NCI-H2081 (cell line): Measurements from ENCODE around the gene INPP5J.
"Not testable (repeated sequence)": the region's sequence is repeated elsewhere in the genome, so short reads cannot be mapped to it uniquely, and the experiment has no call there.

Experiments used
- DNase-seq, 2 experiments: peaks; one replicate each; lab custom pipeline; 2025; lab: John Stamatoyannopoulos, UW

Gene INPP5J, protein sequence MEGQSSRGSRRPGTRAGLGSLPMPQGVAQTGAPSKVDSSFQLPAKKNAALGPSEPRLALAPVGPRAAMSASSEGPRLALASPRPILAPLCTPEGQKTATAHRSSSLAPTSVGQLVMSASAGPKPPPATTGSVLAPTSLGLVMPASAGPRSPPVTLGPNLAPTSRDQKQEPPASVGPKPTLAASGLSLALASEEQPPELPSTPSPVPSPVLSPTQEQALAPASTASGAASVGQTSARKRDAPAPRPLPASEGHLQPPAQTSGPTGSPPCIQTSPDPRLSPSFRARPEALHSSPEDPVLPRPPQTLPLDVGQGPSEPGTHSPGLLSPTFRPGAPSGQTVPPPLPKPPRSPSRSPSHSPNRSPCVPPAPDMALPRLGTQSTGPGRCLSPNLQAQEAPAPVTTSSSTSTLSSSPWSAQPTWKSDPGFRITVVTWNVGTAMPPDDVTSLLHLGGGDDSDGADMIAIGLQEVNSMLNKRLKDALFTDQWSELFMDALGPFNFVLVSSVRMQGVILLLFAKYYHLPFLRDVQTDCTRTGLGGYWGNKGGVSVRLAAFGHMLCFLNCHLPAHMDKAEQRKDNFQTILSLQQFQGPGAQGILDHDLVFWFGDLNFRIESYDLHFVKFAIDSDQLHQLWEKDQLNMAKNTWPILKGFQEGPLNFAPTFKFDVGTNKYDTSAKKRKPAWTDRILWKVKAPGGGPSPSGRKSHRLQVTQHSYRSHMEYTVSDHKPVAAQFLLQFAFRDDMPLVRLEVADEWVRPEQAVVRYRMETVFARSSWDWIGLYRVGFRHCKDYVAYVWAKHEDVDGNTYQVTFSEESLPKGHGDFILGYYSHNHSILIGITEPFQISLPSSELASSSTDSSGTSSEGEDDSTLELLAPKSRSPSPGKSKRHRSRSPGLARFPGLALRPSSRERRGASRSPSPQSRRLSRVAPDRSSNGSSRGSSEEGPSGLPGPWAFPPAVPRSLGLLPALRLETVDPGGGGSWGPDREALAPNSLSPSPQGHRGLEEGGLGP

DNA sequence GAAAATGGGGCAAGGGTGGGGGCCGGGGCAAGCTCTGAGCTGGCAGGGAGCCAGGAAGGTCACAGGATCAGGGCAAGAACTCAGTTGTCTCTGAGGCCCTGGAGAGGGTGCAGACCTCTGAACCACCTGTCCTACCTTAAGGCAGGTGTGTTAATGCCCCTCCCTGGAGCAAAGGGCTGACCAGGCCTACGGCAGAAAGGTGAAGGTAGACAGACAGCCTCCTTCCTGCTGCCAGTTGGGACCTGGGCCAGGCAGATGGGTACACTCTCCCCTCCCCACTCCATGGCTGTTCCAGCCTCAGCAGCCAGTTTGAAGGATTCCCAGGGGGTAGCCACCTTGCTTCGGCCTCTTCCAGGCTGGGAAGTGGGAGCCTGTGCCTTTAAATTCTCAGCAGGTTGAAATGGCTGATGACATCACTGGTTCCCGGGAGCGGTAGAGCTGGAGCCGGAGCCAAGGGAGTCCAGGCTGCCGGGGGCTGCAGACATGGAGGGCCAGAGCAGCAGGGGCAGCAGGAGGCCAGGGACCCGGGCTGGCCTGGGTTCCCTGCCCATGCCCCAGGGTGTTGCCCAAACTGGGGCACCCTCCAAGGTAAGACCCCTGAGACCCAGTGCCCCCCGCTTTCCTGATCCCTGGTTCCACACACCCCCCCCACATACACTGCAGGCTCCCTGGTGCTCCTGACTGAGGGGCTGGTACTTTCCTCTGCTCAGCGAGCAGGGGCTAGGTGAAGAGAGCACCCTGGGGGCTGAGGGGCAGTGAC is at the start of gene INPP5J:
Gene INPP5J (plus strand): TSS at position 435 of the 760 bp plus-strand sequence. CDS start 49 bp downstream, at position 484.
- peak; percentile 28 to 57 for DNase-seq

DNA sequence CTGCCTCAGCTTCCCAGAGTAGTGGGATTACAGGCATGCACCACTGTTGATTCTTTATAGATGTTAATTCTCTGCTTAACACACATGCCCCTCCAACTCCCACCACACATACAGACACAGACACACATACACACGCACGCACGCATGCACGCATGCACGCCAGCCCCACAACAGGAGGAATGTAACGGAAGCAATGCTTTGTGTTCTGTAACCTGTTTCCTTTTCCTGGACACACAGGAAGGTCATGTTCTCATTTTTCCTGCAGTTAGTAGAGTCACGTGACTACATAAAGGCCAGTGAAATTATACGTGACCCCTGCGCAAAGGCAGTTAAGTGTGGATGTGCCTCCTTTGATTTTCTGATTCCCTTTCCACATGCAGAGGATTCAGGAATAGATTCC is 49.6 kb upstream of the INPP5J start:
- DNase-seq, result not testable (repeated sequence)

DNA sequence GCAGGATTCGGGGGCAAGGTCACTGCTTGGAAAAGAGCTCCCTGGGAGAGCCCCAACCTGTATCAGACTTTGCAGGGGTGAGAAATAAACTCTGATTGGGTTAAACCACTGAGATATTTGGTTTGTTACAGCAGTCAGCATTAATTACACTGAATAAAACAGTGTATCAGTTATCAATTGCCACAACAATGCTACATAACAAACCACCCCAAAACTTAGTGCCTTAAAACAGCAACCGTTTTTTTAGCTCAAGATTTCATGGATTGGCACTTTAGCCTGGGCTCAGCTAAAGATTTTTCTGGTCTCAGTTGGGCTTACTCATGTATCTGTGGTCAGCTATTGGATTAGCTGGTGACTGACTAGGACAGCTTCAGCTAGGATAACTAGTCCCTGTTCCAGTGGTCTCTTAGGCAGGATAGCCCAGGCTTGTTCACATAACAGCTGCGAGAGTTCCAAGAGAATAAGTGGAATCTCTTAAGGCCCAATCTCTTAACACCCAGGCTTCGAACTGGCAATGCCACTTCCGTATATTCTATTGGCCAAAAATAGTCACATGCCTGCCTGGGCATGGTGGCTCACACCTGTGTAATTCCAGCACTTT is 49.1 kb upstream of the INPP5J start:
- DNase-seq, result not testable (repeated sequence)

DNA sequence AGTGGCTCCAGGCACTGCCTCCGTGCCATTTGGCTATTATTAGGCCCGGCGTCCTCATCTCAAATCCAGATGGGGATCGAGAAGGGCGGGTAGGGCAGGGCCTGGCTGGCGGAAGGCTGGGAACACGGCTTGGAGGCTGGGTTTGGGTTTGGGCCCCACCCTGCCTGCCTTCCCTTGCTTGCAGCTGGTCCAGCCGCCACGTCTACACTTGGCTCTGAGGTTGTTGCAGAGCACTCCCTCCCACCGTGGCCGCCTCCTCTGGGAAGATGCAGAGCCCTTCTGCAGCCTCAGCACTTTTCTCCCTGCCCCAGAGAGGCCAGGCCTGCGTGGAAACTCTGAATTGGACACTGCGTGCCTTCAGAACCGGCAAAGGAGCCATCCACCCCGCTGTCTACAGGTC is 46.8 kb upstream of the INPP5J start:
- DNase-seq, result no peak

DNA sequence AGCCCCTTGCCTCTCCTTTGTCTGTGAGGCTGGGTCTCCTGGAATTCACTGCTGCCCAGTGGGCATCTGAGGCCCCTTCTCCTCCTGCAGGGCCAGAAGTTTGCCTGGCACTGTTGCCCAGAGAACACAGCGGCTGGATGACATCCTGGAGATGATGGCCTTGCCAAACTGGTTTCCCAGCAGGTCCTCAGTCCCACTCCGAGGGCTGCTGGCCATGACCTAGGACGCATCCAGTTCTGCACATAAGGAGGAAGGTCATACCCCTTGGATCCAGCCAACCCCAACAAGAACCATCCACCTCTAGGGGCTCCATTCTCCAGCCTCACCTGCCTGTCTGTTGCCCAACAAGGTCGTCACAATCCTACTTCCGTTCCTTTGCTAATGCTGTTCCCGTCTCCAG is 45.1 kb upstream of the INPP5J start:
- DNase-seq, result no peak

DNA sequence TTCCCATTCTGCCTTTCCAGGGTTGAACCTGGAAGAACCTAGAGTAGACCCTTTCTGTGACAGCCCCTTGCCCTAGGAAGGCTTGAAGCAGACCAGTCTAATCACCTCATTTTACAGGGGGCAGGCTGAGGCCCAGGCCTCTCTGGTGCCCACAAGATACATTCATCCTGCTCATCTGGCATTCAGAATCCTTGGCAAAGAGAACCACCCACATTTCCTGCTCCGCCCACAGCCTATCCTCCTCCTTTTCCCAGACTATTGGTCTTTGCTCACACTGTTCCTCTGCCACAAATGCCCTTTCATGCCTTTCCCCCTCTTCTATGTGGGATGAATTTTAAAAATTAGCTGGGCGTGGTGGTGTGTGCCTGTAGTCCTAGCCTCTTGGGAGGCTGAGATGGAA is 44.4 kb upstream of the INPP5J start:
- DNase-seq, result not testable (repeated sequence)

DNA sequence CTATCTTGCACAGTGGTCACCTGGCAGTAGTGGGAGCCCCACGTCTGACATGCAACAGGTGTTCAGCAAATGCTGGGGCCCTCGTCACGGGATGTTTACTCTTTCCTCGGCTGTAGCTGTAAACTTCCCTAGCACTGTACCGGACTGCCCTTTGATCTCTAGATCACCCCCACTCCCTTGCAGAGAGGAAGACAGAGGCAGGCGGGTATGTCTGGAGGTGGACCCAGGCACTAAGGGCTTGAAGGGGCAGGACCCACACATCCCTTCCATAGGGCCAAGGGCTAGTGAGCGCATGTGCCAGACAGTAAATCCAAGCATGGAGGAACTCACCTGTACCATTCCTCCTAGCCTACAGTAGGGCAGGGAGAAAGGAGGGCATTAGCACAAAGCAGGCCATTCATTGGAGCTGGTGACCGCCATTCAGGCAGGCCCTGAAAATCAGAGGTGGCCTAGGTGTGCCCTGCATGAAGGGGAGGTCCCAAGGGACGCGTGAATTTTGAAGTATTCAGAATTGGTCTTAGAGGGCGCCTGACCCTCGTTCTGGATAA is 43.6 kb upstream of the INPP5J start:
- no peak for DNase-seq

DNA sequence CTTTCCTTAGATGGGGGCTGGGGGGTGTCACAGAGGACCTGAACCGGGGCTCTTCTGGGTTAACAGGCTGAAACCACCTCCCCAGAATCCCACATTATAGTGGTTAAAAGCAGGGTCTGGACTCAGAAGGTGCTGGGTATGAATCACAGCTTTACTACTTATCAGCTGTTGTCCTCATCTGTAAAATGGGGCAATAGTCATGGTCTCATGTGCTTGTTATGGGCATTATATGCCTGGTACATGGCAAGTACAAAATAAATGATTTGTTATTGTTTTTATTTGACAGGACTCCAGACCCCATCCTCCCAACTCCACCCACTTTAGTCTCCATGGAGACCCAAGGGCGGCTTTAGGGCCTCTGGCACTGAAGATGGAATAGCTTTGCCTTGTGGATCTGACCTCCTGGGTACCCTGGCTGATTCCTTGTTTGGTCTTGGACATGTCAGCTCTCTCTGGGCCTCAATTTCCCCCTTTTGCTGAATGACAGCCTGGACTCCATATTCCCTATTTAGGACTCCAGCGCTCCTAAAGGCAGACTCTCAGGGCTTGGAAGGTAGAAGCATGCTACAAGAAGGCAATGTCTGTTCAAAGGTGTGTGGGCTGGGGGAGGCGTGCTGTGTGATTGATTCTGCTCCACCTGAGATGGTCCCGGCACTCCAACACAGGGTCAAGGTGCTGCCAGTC is 42.5 kb upstream of the INPP5J start:
- DNase-seq, result no peak

DNA sequence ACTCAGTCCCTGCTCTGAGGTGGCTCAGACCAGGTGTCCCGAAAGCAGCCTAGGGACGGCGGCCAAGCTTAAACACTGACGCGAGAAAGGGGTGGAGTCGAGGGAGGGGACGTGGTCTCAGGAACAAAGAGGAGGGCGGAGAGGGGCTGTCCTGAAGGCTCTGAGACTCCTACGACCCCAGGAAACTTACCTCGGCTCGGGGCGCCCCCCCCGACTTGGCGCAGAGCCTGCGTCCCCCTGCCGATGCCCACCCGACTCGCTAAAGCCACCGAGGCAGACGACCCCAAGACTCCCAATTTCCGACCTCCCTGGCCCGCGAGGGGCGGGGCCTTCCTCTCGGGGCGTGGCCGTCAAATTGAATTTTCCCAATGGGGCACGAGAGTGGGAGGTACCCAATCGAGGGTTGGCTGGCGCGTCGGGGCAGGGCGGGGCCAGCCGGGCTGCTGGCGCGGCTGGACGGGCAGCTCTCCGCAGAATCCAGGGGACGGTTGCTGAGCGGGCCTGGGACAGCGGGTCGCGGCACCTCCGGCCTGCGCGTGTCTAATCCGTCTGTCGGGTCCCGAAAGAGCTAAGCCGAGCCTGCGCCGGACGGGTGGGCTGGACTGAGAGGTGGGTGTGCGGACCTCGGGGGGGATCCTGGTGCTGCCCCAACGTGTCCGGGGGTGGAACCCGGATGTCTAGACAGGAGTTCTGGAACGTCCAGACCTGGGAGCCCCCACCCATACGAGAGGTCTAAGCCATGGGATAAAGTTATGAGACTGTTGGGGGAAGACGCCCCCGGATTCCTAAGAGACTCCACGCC is 41.7 kb upstream of the INPP5J start, which contains the start of gene SMTN:
Gene SMTN (plus strand): TSS at position 471 of the 802 bp plus-strand sequence. CDS start 1,941 bp downstream, outside the sequence.
- DNase-seq, result peak; percentile 73

DNA sequence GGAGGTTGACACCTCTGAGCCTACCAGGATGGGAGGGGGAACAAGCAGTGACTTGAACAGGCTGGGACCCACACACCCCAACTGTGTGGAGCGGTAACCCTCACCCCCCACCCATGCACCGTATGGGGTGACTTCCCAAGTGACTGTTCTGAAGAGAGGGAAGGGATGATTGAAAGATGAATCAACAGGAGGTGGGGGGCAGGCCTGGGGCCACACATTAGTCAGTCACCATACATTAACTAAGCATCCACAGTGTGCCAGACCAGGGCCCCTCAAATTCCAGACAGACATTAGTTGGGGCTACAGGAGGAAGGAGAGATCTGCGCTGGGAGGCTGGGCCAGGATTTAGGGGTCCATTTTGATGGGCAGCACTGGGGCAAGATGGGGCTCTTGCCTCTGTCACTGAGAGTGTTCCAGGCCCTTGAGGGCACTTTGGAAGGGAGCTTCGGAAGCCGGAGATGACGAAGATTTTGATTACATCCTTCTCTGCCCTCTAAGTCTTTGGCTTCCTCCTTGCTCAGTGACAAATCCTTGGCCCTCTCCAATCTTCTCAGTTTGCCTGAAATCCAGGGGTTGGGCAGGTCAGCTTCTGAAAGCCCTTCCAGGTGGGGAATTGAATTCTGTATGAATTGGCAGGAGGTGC is 40.7 kb upstream of the INPP5J start:
- no peak for DNase-seq

DNA sequence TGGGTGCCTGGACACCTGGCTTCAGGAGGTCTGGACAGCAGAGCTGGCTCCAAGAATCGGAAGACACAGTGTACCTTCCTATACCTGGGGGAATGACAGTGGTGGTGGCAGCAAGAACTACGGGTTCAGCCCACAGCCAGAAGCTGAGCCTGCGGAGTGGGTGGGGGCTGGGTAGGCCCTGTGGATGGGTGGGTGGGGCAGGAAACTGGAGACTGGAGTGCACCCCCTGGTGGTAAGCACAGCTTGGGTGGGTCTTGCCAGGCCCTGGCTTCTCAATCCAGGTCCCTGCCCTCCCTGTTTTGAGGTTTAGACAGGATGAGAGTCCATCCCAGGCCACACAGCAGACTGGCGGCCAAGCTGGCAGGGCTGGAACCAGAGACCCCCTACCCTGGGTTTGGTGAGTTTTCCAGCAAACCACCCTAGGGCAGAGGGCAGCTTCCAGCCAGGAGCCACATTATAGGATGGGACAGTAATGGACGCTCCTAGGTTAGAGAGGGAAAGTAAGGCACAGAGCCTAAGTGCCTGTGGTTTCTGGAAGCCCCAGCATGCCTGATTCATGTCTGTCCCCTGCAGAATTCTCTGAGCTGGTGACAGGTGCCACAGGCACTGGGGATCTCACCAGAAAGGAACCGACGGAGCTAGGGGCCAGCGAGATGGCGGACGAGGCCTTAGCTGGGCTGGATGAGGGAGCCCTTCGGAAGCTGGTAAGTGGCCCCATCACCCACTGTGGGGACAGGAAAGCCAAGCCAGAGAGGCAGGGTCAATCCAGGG is 40.0 kb upstream of the INPP5J start:
- DNase-seq, result peak; percentile 7 to 10

DNA sequence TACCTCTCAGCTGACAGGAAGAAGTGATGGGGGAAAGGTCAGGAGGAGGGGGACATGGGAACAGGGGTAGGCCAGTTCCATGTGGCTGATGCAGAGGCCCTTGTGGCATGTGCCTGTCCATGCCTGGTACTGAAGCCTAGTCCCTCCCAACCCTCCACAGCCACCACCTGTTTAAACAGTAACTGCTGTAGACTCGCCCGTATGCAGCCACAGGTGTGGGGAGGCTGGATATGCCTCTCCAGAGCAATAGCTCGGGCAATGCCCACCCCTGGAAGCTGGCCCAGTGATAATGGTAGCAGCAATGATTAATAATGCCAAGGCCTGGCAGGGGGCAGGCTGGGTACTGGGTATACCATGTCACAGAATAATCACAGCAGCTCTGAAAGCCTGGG is 39.4 kb upstream of the INPP5J start:
- DNase-seq, result peak; percentile 81 to 94

DNA sequence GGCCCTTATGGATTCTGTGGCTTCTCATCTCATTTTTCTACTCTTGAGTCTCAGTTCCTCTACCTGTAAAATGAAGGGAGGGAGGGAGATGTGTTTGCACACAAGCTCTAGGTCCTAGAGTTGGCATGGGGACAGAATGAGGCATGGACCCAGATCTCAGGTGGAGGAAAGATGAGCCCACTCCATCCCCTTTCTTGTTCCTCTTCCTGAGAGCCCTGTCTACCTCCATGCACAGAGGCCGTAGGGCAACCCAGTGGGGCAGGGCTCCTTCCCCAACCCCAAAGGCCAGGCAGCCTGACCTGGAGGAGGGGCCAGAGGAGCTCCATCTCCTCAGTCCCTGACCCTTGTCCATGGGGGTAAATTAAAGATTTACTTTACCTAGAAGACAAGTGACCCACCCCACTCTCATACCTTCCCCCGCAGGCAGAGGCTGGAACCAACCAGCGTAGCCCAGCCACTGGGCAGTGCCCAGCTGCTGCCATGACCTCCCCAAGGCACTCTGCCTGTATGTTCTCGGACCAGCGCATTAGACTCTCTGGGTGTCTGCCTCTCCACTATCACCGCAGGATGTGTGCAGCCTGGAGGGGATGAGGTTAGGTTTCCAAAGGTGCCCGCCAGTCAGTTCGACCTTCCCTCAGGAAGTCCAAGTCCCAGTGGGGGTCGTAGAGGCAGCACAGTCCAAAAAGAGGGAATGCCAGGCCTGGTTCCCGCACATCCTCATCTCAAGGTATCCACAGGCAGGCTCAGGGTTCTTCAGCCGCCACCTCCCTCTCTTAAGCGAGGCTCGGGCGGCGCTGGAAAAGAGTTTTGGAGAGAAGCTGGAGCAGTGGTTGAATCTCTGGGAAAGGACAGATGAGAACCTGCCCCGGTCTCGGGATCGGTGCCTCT is 38.6 kb upstream of the INPP5J start:
- no peak for DNase-seq

DNA sequence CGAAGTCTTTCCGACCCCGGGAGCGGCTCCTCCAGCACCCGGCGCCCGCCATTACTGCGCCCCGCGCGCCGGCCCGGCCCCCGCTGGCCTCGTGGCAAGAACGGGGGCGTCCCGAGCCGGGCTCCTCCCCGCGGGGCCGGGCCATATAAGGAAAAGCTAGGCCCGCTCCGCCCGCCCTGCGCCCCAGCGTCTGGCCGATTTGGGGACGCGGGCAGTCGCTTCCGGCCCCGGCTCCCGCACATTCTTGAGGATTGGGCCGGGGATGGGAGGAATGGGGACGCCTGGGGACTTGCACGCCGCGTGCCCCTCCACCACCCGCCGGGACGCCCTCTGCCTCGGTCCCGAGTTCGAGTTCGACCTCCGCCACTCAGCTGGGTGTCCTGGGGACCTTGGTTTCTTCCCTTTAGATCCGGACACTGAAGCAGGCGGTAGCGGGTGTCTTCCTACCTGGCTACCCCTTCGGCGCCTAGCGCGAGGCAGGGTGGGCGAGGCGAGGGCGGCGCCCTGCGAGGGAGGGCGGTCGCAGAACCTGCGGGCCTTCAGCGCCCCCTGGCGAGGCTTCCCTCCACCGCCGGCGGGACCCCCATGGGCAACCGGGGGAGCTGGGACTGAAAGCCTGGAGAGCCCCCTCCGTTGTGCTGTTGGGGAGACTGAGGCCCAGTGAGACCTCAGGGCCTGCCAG is 37.8 kb upstream of the INPP5J start:
- DNase-seq, result no peak

DNA sequence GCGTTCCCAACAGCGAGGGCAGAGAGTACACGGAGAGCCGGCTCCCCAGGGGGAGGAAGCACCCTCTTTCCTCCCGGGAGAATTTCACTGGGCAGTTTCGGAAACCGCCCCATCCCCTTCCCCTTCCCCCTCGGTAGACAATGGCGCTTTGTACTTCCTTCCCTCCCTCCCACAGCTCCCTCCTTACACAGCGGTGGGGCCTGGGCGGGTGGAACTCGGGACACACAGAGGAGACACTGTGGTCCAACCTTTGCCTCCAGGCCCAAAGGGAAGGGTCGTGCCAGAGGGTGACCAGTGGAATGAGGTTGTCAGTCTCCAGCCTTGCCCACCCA is 37.3 kb upstream of the INPP5J start:
- DNase-seq, result no peak

DNA sequence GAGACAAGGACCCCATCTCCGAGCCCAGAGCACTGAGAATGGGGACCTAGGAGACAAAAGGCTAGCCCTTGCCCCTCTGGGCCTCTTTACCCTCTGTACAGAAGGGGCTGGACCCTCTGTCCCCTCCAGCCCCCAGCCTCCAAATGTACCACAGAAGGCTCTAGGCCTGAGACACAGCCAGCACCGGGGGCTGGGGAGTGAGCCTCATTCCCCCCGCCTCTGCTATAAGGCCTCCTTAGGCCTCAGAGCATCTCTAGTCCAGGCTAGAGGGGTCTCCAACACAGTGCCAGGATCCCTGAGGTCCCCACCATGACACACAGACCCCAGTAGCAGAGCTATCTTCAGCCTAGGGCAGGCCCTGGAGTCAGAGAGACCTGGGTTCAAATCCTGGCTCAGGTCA is 36.8 kb upstream of the INPP5J start:
- DNase-seq, result no peak
